Daoy (cell line): ENCODE data around the gene PMIS2. TPM values are rescaled to one million over a fixed set of nuclear protein-coding genes. Genes with fewer than 3 reads are reported as not detected.

ENCODE experiments used
- DNase-seq: peaks from one replicate; pipeline ENCODE4 v3.0.0-alpha.2; 2015; ENCODE audit warnings: low read depth
- total RNA-seq: library from RNA; depleted of rRNA; stranded (reverse); fragments of >200 nt; shearing (Covaris generic); gene quantifications from 2 replicates; pipeline ENCODE4 v1.2.3, GENCODE V29; 2014

PMIS2 gene
- total RNA-seq, 1 experiment from 2014 or later, result not detected

DNA sequence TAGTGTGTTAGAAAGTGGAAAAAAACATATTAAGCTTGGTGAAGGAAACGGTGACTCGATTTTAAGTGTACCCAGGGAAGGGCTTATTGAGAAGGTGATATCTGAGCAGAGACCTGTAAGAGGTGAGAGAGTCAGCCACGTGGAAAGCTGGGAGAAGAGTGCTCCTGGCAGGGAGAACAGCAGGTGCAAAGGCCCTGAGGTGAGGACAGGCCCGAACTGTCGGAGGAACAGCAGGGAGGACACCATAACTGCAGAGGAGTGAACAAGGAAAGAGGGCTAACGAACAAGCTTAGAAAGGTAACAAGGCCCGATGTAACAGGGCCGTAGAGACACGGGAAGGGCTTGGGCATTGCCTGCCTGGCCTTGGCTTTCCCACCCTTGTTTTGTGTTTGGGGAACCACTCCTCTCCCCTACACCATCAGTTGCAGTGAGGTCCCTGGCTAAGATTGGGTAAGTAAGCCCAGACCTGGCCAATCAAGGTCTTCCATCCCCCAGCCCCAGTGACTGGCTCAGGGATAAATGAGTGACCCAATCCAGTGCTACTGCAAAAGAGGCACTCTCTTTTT is 29.9 kb upstream of the PMIS2 start:
- DNase-seq, result no peak

DNA sequence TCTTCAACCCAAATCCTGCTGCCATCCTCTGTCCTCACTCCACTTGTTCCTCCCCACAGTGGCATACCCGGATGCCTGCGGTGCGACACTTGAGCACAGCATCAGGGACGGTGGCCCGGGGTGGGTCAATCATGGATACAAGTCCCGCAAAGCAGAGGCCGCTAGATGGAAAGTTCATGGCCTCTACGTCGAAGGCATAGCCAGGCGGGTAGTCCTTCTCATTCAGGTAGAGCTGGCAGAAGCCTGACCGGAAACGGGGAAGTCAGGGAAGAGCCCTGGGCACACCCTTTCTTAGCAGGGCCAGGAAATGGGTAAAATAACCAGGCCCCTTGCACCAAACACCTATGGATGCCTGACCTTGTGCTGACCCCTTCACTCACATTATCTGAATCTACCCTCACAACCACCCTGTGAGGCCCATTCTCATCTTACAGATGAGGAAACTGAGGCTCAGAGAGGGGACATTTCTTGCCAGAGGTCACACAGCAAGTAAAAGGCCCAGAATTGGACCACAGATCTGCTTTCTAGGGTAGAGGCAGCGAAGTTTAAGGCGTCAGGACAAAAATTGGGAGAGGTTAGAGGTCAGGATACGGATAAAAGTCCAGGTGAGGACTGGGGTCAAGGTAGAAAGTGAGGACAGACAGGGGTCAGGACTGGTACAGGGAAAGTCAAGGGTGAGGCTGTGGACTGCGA is 29.0 kb upstream of the PMIS2 start:
- DNase-seq, result no peak

DNA sequence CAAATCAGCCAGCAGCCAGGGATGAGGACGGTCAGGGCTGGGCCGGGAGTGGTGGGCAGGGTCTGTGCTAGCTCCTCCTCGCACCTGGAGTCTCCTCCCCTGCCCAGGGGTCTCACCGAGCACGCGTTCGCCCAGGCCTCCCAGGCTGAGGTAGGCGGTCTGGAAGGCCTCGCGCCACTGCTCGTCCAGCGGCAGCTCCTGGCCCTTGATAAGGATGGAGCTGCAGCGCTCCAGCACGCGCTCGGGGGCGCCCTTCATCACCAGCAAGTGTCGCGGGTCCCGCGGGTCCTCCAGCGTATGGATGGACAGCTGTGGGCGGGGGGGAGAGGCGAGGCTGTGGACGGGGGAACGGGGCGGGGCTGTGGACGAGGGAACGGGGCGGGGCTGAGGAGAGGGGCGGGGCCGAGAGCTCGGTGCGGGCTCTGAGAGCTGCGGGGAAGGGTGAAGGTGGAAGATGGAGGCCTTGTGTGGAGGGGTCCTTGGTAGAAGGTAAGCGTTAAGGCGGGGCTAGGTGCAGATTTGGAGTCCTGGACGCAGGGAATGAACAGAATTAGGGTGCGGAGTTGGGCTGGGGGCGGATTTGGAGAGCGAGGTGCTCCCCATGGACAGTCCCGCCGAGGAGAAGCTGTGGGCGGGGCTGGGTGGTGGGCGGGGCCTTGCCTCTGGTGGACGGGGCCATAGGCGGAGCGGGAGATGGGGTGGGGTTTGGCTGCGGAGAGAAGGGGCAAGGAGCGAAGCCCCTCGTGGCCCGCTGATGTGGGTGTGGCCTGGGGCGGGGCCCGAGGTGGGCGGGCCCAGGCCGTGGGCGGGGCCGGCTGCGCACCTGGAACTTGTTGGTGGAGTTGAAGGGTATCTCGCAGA is 28.2 kb upstream of the PMIS2 start:
- DNase-seq, result peak; percentile 82

DNA sequence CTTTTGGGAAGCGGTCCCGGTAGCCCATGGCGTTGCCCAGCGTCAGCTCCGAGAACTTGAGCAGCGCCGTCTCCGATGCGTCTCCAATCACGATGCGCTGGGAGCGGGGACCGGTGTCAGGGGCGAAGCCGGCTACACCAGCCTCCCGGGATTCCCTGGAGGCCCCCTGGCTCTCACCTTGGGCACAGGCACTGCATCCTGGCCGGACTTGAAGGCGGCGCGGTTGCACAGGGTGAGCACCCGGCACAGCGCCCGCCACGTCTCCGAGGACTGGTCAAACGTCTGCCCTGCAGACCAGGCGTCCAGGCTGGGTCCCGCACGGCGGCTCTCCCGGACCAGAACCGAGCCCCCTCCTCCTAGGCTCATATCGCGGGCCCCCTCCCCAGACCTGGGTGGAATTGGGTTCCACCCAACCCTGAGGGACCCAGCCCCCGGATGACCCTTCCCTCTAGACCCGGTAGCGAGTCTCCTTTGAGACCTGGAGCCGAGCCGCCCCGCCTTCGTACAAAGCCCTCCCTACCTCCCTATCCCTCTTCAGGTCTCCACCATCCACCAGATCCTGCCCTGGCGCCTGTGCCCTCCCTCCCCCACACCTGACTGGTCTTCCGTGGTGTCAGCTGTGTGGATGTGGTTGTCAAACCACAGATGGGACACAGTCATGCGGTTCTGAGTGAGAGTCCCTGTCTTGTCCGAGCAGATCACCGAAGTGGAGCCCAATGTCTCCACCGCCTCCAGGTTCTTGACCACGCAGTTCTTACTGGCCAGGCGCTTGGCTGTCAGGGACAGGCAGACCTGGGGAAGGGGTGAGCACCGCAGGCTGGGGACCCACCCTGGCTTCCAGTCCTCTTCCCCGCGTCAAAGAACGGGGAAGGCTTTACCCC is 27.3 kb upstream of the PMIS2 start:
- no peak for DNase-seq

DNA sequence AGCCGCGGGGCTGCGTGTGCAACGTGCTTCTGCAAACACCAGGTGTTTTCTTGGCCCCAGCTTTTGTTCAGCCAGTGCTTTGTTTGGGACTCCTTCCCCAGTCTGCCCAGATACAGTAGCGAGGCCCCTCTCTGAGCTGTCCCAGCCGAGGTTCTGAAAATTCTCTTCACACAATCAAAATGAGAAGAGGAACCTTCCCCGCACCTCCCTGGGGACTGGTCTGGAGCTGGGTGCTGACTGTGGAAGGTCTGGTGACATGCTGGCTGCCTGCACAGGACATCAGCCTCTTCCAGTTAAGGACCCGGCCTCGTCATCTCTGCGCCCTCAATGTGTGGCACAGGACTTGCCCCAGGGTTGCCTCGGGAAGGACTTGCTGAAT is 26.7 kb upstream of the PMIS2 start:
- no peak for DNase-seq

DNA sequence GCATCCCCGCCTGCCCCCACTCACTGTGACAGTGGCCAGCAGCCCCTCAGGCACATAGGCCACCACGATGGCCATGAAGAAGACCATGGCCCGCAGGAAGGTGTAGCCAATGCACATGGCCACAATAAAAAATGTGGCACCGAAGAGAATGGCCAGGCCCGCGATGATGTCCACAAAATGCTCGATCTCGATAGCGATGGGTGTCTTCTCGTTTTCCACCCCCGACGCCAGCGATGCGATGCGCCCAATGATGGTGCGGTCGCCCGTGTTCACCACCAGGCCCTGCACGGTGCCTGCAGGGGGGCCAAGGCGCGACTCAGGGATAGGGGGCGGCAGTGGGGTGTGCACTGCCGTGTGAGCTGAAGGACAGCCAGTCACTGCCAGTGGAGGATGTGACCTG is 26.2 kb upstream of the PMIS2 start:
- no peak for DNase-seq

DNA sequence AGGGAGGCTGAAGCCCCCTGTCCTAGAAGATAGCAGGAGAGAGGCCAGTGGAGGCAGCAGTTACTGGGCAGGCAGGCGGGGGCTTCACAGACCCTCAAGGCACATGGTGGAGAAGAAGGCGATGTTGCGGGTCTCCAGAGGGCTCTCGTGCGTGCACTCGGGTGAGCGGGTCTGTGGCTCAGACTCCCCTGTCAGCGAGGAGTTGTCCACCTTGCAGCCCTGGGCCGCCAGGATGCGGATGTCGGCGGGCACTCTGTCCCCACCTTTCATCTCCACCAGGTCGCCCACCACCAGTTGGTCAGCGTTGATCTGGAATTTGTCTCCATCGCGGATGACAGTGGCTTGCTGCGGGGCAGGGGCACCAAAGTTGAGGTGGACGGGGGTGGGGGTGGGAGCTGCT is 25.7 kb upstream of the PMIS2 start:
- no peak for DNase-seq

DNA sequence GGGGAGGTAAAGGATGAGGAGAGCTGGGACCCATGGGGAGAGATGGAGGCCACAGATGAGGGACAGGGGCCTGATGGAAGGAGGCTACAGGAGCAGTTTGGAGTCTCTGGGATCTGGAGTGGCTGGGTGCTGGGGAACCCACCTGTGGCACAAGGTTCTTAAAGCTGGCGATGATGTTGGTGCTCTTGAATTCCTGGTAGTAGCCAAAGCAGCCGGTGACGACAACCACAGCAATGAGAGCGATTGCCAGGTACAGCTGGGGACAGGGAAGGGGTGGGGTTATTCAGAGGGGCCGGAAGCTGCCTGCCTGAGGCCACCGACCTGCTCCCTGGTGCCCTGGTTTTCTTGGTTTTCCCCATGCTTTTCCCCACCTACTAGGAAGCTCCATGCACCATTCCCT is 25.3 kb upstream of the PMIS2 start:
- no peak for DNase-seq

DNA sequence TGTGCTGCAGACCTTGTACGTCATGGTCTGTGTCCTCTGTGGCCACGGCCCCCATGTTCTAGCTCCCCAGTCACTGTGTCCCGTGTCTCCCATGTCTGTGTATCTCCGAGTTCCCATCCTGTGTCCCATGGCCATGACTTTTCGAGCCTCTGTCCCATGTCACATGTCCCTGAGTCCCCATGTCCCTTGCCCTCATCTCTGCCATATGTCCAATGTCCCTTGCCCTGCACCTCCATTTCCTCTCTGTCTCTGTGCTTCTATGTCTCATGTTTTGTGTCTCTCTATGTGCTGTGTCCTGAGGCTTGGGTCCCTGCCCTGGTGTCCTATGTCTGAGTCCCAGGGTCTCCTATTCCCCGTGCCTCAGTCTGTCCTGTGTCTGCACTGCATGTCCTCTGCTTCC is 24.5 kb upstream of the PMIS2 start:
- DNase-seq, result no peak

DNA sequence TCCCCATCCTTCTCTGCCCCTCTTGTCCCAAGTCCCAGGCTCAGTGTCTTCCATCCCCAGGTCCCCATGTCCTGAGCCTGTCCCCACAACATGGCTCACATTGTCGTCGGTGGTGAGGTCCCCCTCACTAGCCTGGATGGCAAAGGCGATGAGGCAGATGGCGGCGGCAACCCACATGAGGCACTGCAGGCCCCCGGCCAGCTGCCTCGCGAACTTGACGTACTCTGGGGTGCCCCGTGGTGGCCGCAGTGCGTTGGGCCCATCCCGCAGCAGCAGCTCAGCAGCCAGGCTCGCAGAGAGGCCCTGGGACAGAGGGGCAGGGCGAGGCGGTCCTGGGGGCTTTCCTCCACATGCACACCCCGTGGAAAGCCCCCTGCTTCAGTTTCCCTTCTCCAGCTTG is 23.6 kb upstream of the PMIS2 start:
- no peak for DNase-seq

DNA sequence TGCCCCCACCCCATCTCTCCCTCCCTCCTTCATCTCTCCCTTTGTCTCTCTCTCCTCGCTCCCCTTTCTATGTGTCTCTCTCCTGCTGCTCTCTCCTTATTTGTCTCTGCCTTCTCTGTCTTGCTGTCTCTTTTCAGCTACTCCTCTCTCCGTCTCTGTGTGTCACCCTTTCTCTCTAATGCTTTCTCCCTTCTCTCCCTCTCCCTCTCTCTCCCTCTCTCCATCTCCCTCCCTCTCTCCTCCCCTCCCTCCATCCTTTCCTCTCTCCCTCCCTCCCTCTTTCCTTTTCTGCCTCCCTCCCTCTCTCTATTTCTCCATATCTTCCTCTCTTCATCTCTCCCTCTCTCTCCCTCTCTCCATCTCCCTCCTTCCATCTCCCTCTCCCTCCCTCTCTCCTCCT is 23.2 kb upstream of the PMIS2 start:
- no peak for DNase-seq

DNA sequence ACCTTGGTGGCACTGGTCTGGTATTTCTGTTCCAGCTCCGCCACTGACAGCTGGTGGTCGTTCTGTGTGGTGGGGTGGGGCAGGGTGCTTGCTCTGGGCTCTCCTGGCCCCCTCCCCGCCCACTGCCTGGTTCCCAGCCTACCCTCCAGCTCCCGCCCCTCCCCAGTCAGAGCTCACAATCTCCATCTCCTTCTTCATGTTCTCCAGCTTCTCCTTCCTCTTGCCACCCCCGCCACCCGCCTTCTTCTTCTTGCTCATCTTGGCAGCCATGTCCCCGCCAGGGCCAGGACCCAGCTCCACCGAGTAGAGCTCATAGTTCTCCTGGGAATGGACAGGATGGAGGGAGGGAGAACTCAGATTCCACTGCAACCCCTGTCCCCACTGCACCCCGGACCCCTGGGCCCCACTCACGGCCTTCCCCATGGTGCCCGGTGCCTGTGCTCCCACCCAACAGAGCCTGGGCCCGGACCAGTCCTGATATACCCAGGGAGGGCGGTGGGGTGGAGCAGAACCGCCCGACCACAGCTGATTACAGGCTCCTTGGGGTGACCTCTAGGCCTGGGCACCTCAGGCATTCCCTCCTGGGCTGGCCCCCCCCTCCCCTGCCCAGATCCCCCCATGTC is 22.7 kb upstream of the PMIS2 start, which contains the start of gene ATP4A:
ATP4A (minus strand) TSS at position 452 of the 623 bp plus-strand sequence; CDS start at position 423, 29 bp downstream.
- DNase-seq, result no peak

DNA sequence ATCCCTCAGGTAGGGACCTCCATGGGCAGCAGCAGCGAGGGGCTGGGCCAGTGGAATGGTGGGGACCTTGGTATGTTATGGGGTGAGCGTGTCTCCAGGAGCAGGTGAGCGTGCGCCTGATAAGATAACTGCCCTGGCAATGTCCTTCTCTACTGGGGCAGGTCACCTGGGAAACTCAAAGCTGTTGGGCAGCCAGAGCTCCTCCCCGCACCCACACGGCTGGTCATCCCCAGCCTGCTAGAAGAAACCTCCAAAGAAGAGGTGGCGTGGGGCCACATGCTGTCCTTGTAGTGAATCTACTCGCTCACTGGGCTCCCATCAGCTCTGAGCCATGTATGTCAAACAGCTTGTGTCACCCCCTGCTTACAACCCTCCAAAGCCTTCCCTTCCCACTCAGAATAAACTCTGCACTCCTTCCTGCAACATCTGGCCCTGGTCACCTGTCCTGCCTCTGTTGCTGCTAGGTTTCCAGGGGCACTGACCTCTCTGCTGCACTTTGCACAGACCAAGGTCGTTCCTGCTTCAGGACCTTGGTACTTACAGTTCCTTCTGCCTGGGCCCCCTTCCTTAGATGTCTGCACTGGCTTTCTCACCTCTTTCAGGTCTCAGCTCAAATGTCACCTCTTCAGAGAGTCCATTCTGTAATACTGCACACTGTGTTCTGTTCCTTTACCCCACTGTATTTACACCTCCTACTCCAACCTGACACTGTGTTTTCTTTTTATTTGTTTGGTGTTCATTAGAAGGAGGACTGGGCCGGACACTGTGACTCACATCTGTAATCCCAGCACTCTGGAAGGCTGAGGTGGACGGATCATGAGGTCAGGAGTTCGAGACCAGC is 20.7 kb upstream of the PMIS2 start:
- no peak for DNase-seq

DNA sequence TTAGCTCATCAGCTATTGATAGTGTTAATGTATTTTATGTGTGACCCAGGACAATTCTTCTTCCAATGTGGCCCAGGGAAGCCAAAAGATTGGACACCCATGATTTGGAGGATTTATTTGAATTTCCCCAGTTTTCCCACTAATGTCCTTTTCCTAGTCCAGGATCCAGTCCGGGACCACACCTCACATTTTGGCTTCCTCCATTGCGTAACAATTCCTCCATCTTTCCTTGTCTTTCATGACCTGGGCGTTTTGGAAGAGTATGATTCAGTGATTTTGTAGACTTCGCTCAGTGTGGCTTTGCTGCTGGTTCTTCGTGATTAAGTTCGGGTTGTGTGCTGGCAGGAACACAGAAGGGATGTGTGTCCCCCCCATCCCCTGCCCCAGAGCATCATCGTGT is 19.2 kb upstream of the PMIS2 start:
- DNase-seq, result no peak

DNA sequence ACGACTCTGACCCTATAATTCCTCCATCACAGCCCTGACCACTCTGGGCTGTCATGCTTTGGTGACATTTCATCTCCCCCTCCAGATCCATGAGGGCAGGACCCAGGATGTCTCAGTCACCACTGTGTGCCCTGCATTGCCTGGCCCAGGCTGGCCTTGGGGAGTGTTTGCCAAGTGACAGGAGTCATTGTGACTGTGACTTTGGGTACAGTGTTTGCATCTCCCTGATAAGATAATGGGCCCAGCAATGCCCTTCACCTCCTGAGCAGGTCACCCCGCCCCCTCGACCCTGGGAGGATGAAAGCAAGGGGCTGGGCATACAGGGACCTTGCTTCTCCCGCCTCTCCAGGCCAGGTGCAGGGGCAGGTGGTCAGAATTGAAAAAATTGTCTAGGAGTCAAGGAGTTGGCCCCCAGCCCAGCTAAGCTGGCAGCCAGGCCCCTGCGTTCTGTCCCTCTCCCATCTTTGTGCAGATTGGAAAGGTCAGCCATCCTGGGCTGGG is 16.6 kb upstream of the PMIS2 start:
- DNase-seq, result no peak

DNA sequence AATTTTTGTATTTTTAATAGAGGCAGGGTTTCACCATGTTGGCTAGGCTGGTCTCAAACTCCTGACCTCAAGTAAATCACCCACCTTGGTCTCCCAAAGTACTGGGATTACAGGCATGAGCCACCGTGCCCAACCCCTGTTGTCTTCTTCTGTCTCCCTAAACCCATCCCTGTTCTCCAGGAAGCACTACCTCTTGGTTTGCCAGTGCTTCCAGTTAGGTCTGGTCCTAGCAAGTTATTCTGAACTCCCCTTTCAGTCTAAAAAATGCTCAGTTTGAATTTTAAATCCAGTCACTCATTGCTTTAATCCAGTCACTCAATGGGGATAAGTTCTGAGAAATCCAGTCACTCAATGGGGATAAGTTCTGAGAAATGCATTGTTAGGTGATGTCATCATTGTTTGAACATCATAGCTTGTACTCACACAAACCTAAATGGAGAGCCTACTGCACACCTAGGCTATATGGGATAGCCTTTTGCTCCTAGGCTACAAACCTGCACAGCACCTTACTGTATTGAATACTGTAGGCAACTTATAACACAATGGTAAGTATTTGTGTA is 14.5 kb upstream of the PMIS2 start:
- DNase-seq, result no peak

DNA sequence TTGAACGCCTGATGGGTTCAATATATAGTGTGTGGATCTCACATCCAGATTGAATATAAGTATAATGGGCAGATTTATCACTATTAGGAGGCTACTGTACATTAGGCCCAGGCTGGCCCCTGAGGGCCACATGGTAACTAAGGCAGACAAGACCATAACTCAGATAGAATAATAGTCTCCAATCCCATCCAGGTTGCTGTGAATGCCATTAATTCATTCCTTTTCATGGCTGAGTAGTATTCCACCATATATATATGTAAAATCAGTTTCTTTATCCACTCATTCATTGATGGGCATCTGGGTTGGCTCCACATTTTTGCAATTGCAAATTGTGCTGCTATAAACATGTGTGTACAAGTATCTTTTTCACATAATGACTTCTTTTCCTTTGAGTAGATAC is 8.1 kb upstream of the PMIS2 start:
- DNase-seq, result no peak

DNA sequence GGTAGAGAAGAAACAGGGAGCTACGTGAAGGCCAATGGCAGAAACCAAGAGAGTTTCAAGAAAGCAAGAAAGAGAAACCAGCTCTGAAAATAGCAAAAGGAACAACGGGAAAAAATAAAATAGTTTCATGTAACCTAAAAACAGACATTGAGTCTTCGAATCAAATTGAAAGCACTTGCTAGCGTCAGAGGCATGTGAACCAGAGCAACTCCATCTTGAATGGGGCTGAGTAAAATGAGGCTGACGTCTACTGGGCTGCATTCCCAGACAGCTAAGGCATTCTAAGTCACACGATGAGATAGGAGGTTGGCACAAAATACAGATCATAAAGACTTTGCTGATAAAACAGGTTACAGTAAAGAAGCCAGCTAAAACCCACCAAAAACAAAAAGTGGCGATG is 7.3 kb upstream of the PMIS2 start:
- no peak for DNase-seq

DNA sequence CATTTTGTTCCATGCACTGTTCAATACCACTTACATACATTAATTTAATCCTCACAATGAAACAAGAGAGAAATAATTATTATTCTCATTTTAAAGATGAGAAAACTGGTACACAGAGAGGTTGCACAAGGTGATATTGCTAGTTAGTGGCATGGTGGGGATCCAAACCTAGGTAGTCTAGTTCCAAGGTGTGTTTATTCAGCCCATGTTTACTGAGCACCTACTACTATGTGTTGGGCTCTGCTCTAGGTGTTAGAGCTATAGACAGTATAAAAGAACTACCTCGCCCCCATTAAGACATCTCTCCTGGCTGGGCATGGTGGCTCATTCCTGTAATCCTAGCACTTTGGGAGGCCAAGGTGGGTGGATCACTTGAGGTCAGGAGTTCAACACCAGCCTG is 3.2 kb upstream of the PMIS2 start:
- no peak for DNase-seq

DNA sequence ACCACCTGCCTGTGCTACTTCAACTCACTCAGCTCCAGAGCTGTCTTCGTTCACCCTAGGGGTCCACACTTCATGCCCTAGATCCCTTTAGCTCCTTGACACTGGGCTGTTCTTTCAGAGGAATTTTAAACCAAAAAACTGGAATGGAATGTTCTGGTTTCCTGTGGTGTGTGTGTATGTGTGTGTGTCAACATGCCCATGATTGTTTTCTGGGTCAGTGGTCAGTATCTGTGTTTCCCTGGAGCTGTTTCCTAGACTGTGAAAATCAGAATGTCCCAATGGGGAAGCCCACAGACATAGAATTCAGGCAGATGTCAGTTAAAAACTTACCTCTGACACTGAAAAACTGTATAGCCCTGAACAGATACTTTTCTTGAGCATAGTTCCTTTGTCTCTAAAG is 1.3 kb downstream of the PMIS2 start:
- no peak for DNase-seq
